ENCODE results near the gene KIAA2012. TPM values are rescaled to one million over a fixed set of nuclear protein-coding genes. Genes with fewer than 3 reads are reported as not detected.

KIAA2012 gene
- total RNA-seq, 1 donor from 2014 or later = not detected

- H3K4me3 Mint-ChIP-seq (ENCODE audit: unreplicated experiment) = no peak overlapping the region
- peaks cover 2% of the 10 kb centered on the region for H3K27me3 Mint-ChIP-seq (ENCODE audit: unreplicated experiment)
- no peak for TF ChIP-seq CTCF (IDR thresholded peaks at IDR 0.05)
- no peaks in the 10 kb centered on the region for H3K36me3 Mint-ChIP-seq (ENCODE audit: unreplicated experiment)
- H3K27ac Mint-ChIP-seq (ENCODE audit: unreplicated experiment) = no peak overlapping the region
- DNase-seq (ENCODE audit: extremely low spot score, unreplicated experiment) = no peak
- H3K4me1 Mint-ChIP-seq (ENCODE audit: unreplicated experiment) = peaks cover 13% of the 10 kb centered on the region
- no peaks in the 10 kb centered on the region for H3K9me3 Mint-ChIP-seq (ENCODE audit: unreplicated experiment)
Observed at GRCh38 chr2:202193881-202194353, 120.9 kb downstream of the KIAA2012 start.

GRCh38 chr2:202194418-202194817, 121.4 kb downstream of the KIAA2012 start:
- Mint-ChIP-seq H3K4me1 (ENCODE audit: unreplicated experiment) (peaks cover 13% of the 10 kb centered on the region), H3K27ac (ENCODE audit: unreplicated experiment) (no peak overlapping the region)

GRCh38 chr2:202196727-202197126, 123.7 kb downstream of the KIAA2012 start:
- no peak for TF ChIP-seq CTCF (IDR thresholded peaks at IDR 0.05)
- Mint-ChIP-seq H3K4me3 (ENCODE audit: unreplicated experiment) (no peak overlapping the region), H3K4me1 (ENCODE audit: unreplicated experiment) (peaks cover 13% of the 10 kb centered on the region), H3K9me3 (ENCODE audit: unreplicated experiment) (no peaks in the 10 kb centered on the region), H3K36me3 (ENCODE audit: unreplicated experiment) (peaks cover 2% of the 10 kb centered on the region), H3K27me3 (ENCODE audit: unreplicated experiment) (peaks cover 5% of the 10 kb centered on the region), H3K27ac (ENCODE audit: unreplicated experiment) (no peak overlapping the region)
- no peak for DNase-seq (ENCODE audit: extremely low spot score, unreplicated experiment)

More at GRCh38 chr2:202194418-202194817, 121.4 kb downstream of the KIAA2012 start:
- Mint-ChIP-seq H3K4me3 (ENCODE audit: unreplicated experiment) (no peak overlapping the region), H3K27me3 (ENCODE audit: unreplicated experiment) (peaks cover 2% of the 10 kb centered on the region), H3K36me3 (ENCODE audit: unreplicated experiment) (no peaks in the 10 kb centered on the region), H3K9me3 (ENCODE audit: unreplicated experiment) (no peaks in the 10 kb centered on the region)
- DNase-seq (ENCODE audit: extremely low spot score, unreplicated experiment) = no peak
- TF ChIP-seq CTCF (IDR thresholded peaks at IDR 0.05) = no peak

GRCh38 chr2:202201220-202202160, 128.4 kb downstream of the KIAA2012 start:
- peaks cover 16% of the 10 kb centered on the region for H3K36me3 Mint-ChIP-seq (ENCODE audit: unreplicated experiment)
- peak; percentile 54 for DNase-seq (ENCODE audit: extremely low spot score, unreplicated experiment)
- H3K4me1 Mint-ChIP-seq (ENCODE audit: unreplicated experiment) = no peaks in the 10 kb centered on the region
- peaks cover 5% of the 10 kb centered on the region for H3K27me3 Mint-ChIP-seq (ENCODE audit: unreplicated experiment)
- H3K27ac Mint-ChIP-seq (ENCODE audit: unreplicated experiment) = no peak overlapping the region
- H3K4me3 Mint-ChIP-seq (ENCODE audit: unreplicated experiment) = no peak overlapping the region
- TF ChIP-seq CTCF (IDR thresholded peaks at IDR 0.05) = no peak
- no peaks in the 10 kb centered on the region for H3K9me3 Mint-ChIP-seq (ENCODE audit: unreplicated experiment)

- H3K9me3 Mint-ChIP-seq (ENCODE audit: unreplicated experiment) = no peaks in the 10 kb centered on the region
- H3K4me3 Mint-ChIP-seq (ENCODE audit: unreplicated experiment) = no peak overlapping the region
- no peak overlapping the region for H3K27ac Mint-ChIP-seq (ENCODE audit: unreplicated experiment)
- TF ChIP-seq CTCF (IDR thresholded peaks at IDR 0.05) = no peak
- DNase-seq (ENCODE audit: extremely low spot score, unreplicated experiment) = peak; percentile 2
- H3K4me1 Mint-ChIP-seq (ENCODE audit: unreplicated experiment) = no peaks in the 10 kb centered on the region
- H3K27me3 Mint-ChIP-seq (ENCODE audit: unreplicated experiment) = peaks cover 3% of the 10 kb centered on the region
- H3K36me3 Mint-ChIP-seq (ENCODE audit: unreplicated experiment) = peaks cover 25% of the 10 kb centered on the region
Observed at GRCh38 chr2:202203348-202203747, 130.3 kb downstream of the KIAA2012 start.
